Fibroblast of mammary gland (primary cell): Measurements from ENCODE around the gene FOXC1.

Experiments used
- DNase-seq: peaks from one replicate; pipeline ENCODE4 v3.0.0-alpha.2; 2010; ENCODE audit warnings: low read depth
- H3K4me3 ChIP-seq: 2 replicates; pipeline ENCODE4 v1.5.1; 2011; ENCODE audit warnings: low read depth, mild to moderate bottlenecking, low read length, moderate library complexity; ENCODE audit not compliant: control insufficient read depth
- CTCF ChIP-seq: conservative IDR thresholded peaks from 2 replicates; pipeline ENCODE4 v1.5.1; 2011; ENCODE audit warnings: low read depth, low read length, inconsistent platforms; ENCODE audit not compliant: control insufficient read depth, insufficient read depth

FOXC1 gene

GRCh38 chr6:1657116-1657770 lies 47.5 kb downstream of the FOXC1 start:
- no peak for TF ChIP-seq CTCF
- no peak overlapping the region for H3K4me3 ChIP-seq
- DNase-seq, result no peak

GRCh38 chr6:1657771-1658165 lies 48.1 kb downstream of the FOXC1 start:
- TF ChIP-seq CTCF, result no peak
- DNase-seq, result no peak
- H3K4me3 ChIP-seq, result no peak overlapping the region

- no peak overlapping the region for H3K4me3 ChIP-seq
- TF ChIP-seq CTCF, result no peak
- DNase-seq, result no peak
Observed at GRCh38 chr6:1658212-1659005, 48.7 kb downstream of the FOXC1 start.

GRCh38 chr6:1659816-1660215 lies 50.1 kb downstream of the FOXC1 start:
- TF ChIP-seq CTCF, result no peak
- DNase-seq, result no peak
- no peak overlapping the region for H3K4me3 ChIP-seq

- no peak for DNase-seq
- no peak overlapping the region for H3K4me3 ChIP-seq
- no peak for TF ChIP-seq CTCF
Observed at GRCh38 chr6:1662534-1662933, 52.8 kb downstream of the FOXC1 start.
